GM21619 (cell line): Measurements from ENCODE around the gene PHACTR1.

ENCODE experiments used
- ATAC-seq: cut with Tn5 transposase; IDR thresholded peaks from one replicate; pipeline ENCODE4 v1.9.1; 2021; ENCODE audit not compliant: unreplicated experiment

PHACTR1 gene

GRCh38 chr6:12892151-12892550 is 175.6 kb downstream of the PHACTR1 start:
- ATAC-seq: no peak

GRCh38 chr6:12893036-12893435 is 176.5 kb downstream of the PHACTR1 start:
- no peak for ATAC-seq

- ATAC-seq: no peak
Measured at GRCh38 chr6:12895721-12896120, 179.2 kb downstream of the PHACTR1 start.

- no peak for ATAC-seq
Measured at GRCh38 chr6:12896208-12896733, 179.7 kb downstream of the PHACTR1 start.

- no peak for ATAC-seq
Measured at GRCh38 chr6:12898603-12899002, 182.0 kb downstream of the PHACTR1 start.

- no peak for ATAC-seq
Measured at GRCh38 chr6:12899046-12899833, 182.7 kb downstream of the PHACTR1 start.

- no peak for ATAC-seq
Measured at GRCh38 chr6:12903246-12903645, 186.7 kb downstream of the PHACTR1 start.

- ATAC-seq: no peak
Measured at GRCh38 chr6:12909833-12910232, 193.3 kb downstream of the PHACTR1 start.

- ATAC-seq: no peak
Measured at GRCh38 chr6:12911427-12911826, 194.9 kb downstream of the PHACTR1 start.

GRCh38 chr6:12913201-12913600 is 196.6 kb downstream of the PHACTR1 start:
- no peak for ATAC-seq

- no peak for ATAC-seq
Measured at GRCh38 chr6:12916006-12916405, 199.4 kb downstream of the PHACTR1 start.

- no peak for ATAC-seq
Measured at GRCh38 chr6:12916420-12917136, 200.0 kb downstream of the PHACTR1 start.

- no peak for ATAC-seq
Measured at GRCh38 chr6:12921467-12921866, 204.9 kb downstream of the PHACTR1 start.

GRCh38 chr6:12923644-12924235 is 207.2 kb downstream of the PHACTR1 start:
- ATAC-seq: no peak

GRCh38 chr6:12924911-12925310 is 208.3 kb downstream of the PHACTR1 start:
- ATAC-seq: no peak

- ATAC-seq: no peak
Measured at GRCh38 chr6:12927746-12928145, 211.2 kb downstream of the PHACTR1 start.

- ATAC-seq: no peak
Measured at GRCh38 chr6:12929678-12930077, 213.1 kb downstream of the PHACTR1 start.

- no peak for ATAC-seq
Measured at GRCh38 chr6:12931639-12932038, 215.1 kb downstream of the PHACTR1 start.

- ATAC-seq: no peak
Measured at GRCh38 chr6:12935637-12936036, 219.1 kb downstream of the PHACTR1 start.

- ATAC-seq: no peak
Measured at GRCh38 chr6:12937971-12938370, 221.4 kb downstream of the PHACTR1 start.

GRCh38 chr6:12939314-12939713 is 222.7 kb downstream of the PHACTR1 start:
- ATAC-seq: no peak

- no peak for ATAC-seq
Measured at GRCh38 chr6:12941422-12941821, 224.9 kb downstream of the PHACTR1 start.
